ENCODE data around the gene LMBR1.

The LMBR1 gene

GRCh38 chr7:156673902-156674301, 219.1 kb downstream of the LMBR1 start:
- no peak overlapping the region for H3K4me3 ChIP-seq (ENCODE audit: control insufficient read depth, low read depth, low read length)
- TF ChIP-seq, protein P1, sequence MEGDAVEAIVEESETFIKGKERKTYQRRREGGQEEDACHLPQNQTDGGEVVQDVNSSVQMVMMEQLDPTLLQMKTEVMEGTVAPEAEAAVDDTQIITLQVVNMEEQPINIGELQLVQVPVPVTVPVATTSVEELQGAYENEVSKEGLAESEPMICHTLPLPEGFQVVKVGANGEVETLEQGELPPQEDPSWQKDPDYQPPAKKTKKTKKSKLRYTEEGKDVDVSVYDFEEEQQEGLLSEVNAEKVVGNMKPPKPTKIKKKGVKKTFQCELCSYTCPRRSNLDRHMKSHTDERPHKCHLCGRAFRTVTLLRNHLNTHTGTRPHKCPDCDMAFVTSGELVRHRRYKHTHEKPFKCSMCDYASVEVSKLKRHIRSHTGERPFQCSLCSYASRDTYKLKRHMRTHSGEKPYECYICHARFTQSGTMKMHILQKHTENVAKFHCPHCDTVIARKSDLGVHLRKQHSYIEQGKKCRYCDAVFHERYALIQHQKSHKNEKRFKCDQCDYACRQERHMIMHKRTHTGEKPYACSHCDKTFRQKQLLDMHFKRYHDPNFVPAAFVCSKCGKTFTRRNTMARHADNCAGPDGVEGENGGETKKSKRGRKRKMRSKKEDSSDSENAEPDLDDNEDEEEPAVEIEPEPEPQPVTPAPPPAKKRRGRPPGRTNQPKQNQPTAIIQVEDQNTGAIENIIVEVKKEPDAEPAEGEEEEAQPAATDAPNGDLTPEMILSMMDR (IDR thresholded peaks at IDR 0.05; ENCODE audit: control insufficient read depth, insufficient read depth, low read depth, low read length, missing control alignments) = no peak
- no peak for DNase-seq (ENCODE audit: low read depth)

GRCh38 chr7:156673454-156673853, 219.5 kb downstream of the LMBR1 start:
- TF ChIP-seq, protein P1 (IDR thresholded peaks at IDR 0.05; ENCODE audit: control insufficient read depth, insufficient read depth, low read depth, low read length, missing control alignments) = no peak
- no peak for DNase-seq (ENCODE audit: low read depth)
- no peak overlapping the region for H3K4me3 ChIP-seq (ENCODE audit: control insufficient read depth, low read depth, low read length)

- DNase-seq (ENCODE audit: low read depth) = no peak
- TF ChIP-seq, protein P1 (IDR thresholded peaks at IDR 0.05; ENCODE audit: control insufficient read depth, insufficient read depth, low read depth, low read length, missing control alignments) = no peak
- H3K4me3 ChIP-seq (ENCODE audit: control insufficient read depth, low read depth, low read length) = no peak overlapping the region
These were observed 223.8 kb downstream of the LMBR1 start for GRCh38 chr7:156669035-156669828.

GRCh38 chr7:156668130-156668741, 224.7 kb downstream of the LMBR1 start:
- DNase-seq (ENCODE audit: low read depth) = no peak
- no peak overlapping the region for H3K4me3 ChIP-seq (ENCODE audit: control insufficient read depth, low read depth, low read length)
- TF ChIP-seq, protein P1 (IDR thresholded peaks at IDR 0.05; ENCODE audit: control insufficient read depth, insufficient read depth, low read depth, low read length, missing control alignments) = no peak

DNA sequence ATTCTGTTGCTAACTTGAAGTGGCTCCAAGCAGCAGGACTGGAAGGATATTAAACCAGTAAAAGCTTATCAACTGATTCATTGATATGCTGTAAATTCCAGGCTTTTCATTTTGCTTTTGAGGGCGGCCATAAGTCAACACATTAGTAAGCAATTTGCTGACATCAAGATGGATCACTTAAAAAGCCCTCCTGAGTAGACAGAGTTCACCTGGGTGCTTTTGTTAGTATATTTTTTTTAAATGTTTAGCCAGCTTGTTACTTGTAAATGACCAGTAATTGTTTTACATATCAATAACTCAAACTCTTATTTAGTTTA, 225.9 kb downstream of the LMBR1 start:
- TF ChIP-seq, protein P1 (IDR thresholded peaks at IDR 0.05; ENCODE audit: control insufficient read depth, insufficient read depth, low read depth, low read length, missing control alignments) = no peak
- DNase-seq (ENCODE audit: low read depth) = no peak
- no peak overlapping the region for H3K4me3 ChIP-seq (ENCODE audit: control insufficient read depth, low read depth, low read length)

DNA sequence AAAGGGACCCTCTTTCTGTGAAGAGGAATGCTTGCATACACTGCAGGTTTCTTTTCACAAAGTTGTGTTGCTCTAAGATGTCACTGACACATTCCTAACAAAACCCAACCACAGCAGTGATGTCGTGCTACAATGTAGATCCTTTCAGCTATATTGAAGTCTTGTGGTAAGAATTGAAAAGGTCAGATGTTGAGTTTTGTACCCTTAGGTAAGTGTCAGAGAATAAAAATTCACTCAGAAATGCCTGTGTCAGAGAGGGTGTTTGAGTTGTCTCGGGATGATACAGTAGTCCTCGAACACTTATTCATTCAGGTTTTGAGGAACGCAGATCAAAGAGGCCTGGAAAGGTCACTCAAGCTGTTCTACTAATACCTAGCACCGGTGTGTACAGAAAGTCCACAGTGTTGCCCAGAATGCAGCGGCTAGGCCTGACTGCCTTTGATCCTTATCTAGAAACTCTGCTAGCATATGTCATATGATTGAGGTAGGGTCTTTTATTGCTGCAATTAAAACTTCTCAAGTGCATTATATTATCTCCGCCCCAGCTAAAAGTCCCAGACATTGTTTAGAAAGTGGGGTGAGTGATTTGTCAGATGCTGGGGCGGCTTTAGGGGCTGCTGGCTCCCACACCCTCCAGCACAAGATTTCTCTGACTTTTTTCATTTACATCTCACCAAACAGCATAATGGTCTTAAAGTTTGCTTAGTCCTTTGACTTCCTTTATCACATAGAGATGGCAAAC, 226.4 kb downstream of the LMBR1 start:
- TF ChIP-seq, protein P1 (IDR thresholded peaks at IDR 0.05; ENCODE audit: control insufficient read depth, insufficient read depth, low read depth, low read length, missing control alignments) = no peak
- H3K4me3 ChIP-seq (ENCODE audit: control insufficient read depth, low read depth, low read length) = no peak overlapping the region
- no peak for DNase-seq (ENCODE audit: low read depth)

Measured in AG09309 (cell line).